NCI-H510A treated with DMSO at 0.1 percent for 48 hours (cell line): Measurements from ENCODE around the gene KLHL29.
"Not testable (repeated sequence)": the region's sequence is repeated elsewhere in the genome, so short reads cannot be mapped to it uniquely, and the experiment has no call there.

Experiments used
- DNase-seq: peaks from one replicate; lab custom pipeline; 2025; lab: John Stamatoyannopoulos, UW

Gene KLHL29

DNA sequence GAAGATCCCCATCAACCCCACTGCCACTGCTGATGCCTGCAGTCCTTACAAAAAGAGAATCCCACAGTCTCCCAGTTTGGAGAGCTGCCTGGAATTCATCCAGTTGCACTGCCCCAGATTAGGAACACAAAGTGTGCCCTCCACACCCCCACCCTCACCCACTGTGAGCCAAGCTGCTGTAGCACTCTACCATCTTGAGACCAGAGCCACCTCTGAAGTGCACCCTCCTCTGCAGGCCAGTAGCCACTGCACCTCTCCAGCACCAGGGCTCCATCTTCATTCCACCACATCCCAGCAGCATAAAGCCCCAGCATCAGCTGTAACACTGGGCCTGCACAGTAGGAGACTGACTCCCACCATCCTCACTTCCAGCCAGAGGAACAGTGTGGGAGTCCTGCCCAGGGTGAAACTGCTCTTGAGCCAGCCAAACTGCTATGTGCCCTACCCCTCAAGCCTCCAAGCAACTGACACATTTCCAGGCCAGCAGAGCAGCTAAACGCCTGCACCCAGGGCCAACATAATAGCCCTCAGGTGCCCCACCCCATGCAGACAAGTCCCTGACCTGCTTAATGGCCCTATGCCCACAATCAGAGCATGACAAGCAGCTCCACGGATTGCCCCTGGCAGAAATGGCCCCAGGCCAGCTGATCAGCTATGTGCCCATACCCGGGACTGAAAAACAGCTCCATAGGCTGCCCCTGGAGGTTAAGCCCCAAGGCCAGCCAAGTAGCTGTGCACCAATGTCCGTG lies 335.9 kb downstream of the KLHL29 start:
- DNase-seq = no peak

DNA sequence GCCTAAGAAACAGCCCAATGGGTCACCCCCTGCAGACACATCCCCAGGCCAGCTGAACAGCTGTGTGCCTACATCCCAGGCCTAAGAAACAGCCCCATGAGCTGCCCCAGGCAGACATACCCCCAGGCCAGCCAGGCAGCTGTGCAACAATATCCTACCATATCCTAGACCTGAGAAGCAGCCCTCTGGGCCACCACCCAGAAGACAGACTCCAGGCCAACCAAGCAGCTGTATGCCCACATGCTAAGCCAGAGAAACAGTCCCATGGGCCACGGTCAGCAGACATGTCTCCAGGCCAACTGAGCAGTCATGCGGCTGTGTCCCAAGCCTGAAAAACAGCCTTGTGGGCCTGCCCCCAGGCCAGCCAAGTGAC lies 336.5 kb downstream of the KLHL29 start:
- no peak for DNase-seq

DNA sequence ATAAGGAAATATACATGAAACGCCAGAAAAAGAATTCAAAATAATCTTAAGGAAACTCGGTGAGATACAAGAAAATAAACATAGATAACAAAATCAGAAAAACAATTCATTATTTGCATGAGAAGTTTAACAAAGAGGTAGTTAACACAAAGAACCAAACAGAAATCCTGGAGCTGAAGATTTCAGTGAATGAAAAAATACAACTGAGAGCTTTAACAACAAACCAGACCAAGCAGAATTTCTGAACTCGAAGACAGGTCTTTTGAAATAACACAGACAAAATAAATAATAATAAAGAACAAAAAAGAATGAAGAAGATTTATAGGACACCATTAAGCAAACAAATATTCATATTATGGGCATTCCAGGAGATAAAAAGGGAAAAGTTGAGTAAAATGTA lies 337.3 kb downstream of the KLHL29 start:
- no peak for DNase-seq

DNA sequence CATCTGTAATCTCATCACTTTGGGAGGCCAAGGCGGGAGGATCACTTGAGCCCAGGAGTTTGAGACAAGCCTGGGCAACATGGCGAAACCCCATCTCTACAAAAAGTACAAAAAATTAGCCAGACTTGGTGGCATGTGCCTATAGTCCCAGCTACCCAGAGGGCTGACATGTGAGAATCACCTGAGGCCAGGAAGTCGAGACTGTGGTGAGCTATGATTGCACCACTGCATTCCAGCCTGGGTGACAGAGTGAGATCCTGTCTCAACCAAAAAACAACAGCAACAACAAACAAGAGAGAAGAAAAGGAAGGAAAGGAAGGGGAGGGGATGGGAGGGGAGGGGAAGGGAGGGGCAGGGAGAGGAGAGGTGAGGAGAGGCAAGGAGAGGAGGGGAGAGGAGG lies 338.1 kb downstream of the KLHL29 start:
- DNase-seq = not testable (repeated sequence)

DNA sequence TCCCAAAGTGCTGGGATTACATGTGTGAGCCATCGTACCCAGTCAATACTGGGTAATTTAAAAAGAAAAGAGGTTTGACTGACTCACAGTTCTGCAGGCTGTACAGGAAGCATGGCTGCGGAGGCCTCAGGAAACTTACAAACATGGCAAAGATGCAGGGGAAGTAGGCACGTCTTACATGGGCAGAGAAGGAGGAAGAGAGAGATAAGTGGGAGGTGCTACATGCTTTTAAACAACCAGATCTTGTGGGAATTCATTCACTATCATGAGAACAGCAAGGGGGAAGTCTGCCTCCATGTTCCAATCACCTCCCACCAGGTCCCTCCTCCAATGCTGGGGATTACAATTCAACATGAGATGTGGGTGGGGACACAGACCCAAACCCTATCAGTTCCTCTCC lies 349.4 kb downstream of the KLHL29 start:
- DNase-seq = no peak

DNA sequence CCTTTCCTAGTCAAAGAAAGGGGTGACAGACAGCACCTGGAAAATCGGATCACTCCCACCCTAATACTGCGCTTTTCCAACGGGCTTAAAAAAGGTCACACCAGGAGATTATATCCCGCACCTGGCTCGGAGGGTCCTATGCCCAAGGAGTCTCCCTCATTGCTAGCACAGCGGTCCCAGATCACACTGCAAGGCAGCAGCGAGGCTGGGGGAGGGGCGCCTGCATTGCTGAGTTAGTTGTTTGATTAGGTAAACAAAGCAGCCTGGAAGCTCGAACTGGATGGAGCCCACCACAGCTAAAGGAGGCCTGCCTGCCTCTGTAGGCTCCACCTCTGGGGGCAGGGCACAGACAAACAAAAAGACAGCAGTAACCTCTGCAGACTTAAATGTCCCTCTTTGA lies 351.8 kb downstream of the KLHL29 start:
- not testable (repeated sequence) for DNase-seq

DNA sequence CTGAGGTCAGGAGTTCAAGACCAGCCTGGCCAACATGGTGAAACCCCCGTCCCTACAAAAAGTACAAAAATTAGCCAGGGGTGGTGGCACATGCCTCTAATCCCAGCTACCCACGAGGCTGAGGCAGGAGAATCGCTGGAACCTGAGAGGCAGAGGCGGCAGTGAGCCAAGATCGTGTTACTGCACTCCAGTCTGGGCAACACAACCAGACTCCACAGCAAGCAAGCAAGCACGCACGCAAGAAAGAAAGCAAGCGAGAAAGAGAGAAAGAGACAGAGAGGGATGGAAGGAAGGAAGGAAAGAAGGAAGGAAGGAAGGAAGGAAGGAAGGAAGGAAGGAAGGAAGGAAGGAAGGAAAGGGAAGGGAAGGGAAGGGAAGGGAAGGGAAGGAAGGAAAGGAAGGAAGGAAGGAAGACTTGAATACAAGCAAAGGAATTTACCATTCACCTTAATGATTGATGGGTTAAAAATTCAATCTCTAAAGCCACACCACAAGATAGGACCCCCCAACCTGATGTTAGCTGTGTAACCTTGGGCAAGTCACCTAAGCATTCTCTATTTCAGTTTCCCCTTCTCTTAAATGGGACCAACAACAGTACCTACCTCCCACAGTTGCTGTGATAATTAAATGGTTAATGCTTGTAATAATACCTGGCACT lies 360.2 kb downstream of the KLHL29 start:
- no peak for DNase-seq

DNA sequence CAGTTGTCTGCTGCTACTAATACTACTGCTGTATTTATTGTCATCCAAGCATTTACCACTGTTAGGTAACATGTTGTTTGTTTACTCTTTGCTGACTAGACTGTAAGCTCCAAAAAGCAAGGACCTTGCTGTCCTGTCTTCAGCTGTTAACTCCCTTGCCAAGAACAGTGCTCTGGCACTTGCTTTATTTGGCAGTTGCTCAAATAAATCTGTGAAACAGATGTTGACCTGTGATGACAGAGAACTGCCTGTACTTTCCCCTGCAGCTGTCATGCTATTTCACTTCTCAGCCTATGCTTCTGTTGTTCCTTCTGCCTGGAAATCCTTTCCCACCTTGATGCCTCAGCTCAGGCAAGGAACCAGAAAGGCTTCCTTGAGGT lies 360.7 kb downstream of the KLHL29 start:
- no peak for DNase-seq

DNA sequence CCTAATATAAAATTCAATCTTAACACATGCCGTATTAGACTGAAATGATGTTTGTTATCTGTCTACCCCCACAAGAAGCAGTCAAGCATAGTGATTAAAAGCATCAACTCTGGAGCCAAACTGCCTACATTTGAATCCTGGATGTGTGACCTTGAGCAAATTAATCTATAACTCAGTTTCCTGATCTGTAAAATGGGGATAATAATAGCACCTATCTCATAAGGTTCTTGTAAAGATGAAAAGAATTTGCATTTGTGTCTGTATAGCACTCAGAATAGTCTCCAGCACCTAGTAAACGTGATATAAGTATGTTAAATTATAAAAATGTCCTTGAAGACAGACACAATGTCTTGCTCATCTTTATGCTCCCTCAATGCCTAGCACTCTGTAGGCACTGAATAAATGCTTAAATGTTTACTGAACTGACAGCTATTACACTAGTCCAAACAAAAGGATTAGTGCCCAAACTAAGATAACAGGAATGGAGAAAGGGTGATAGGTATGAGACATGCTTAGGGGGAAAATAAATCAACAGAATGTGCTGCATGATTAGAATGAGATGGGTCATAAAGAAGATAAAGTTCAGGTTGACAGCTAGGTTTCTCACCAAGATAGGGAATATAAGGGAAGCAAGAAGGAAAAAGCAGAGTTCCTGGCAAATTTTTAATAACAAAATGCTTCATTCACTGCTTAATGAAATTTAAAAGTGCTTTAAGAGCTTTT lies 361.3 kb downstream of the KLHL29 start:
- DNase-seq = no peak

DNA sequence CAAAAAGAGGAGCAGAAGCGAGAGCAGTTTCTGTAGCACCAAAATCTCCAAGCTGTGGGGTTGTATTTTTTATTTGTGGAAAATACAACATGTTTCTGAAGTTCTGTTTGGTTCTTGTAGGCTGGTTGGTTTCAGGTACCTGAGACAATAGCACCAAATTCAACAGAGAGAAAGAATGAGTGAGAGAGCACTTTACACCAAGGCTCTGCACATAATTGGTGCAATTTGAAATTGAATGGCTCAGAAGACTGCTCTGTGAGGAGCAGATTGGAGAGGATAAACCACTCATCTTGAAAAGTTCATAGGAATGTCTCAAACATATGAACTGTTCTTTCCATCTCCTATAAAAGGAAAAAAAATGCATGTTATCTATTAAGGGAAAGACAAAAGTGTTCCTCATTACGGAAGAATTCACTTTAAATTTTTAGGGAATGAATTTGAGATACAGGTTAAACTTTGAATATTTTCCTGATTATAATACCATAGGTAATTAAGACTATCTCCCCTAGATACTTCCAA lies 366.8 kb downstream of the KLHL29 start:
- DNase-seq = no peak

DNA sequence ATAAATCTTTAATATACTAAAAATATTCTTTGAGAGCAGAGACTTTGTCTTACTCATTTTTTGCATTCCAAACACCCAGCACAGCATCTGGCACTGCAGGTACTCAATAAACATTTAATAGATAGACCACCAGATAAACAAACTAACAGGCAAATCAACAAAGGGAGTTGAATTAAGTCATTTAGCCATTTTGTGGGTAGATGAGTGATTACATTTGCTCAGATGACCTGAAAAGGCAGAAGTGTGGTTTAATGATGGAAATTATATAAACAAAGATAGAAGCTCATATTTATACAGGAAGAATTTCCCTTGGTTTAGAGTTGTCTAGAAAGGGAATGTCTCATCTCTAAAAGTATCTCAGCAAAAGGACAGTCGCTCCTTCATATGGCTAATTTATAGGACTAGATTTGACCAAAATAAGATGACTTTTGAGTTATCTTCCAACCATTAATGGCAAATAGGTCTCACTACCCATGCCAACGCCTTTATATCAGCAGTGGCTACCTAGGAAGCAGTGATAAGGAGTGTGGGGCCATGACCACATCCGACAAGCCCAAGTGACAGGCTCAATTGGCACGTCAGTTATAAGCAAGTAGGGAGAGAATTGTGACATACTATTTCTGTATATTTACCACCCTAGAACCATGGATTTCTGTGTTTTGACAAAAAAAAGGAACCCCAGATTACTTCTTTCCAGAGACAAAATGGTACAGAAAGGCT lies 368.5 kb downstream of the KLHL29 start:
- no peak for DNase-seq

DNA sequence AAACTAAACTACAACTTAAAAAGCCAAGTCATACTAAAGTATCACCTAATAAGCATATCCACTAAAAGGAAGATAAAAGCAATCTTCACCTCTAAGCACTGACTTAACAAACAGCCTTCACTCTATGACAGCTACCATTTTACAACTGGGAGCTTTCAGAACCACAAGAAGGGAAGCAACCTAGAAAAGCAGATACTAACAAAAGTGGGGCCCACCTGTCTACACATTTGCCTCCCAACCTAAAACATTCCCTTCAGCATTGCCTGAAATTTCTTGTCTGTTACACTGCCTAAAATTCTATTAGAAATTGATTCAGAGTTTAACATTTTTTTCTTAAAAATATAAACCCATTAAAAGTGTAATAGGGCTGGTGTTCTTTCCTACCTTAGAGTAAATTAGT lies 370.0 kb downstream of the KLHL29 start:
- no peak for DNase-seq

DNA sequence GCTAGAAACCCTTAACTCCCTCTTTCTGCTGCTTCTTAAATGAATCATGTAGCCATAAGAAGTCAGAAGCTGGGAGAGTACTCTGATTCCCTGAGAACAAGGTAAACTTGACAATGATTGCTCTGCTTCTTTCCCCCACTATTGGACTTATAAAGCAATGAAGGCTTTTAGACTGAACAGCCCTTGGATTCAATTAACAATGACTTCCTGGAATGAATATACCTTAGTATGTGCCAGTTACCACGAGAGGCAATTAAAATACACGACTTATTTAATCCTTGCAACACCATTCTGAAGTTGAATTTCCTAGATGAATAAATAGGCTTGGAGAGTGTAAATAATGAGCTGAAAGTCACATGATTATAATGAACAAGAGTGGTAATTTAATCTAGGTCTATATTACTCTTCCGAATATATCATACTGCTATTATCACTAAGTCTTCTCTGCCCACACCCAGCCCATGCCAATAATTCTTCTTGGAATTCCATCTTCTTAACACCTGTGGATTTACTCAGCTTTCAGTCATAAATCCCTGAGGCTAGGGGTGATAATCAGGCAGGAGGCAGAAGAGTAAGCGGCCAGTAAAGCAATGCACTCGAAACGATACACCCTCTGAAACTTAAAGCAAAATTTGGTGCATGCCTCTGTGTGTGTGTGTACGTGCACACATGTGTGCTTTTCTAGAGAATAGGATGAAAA lies 371.8 kb downstream of the KLHL29 start:
- peak; percentile 37 for DNase-seq

DNA sequence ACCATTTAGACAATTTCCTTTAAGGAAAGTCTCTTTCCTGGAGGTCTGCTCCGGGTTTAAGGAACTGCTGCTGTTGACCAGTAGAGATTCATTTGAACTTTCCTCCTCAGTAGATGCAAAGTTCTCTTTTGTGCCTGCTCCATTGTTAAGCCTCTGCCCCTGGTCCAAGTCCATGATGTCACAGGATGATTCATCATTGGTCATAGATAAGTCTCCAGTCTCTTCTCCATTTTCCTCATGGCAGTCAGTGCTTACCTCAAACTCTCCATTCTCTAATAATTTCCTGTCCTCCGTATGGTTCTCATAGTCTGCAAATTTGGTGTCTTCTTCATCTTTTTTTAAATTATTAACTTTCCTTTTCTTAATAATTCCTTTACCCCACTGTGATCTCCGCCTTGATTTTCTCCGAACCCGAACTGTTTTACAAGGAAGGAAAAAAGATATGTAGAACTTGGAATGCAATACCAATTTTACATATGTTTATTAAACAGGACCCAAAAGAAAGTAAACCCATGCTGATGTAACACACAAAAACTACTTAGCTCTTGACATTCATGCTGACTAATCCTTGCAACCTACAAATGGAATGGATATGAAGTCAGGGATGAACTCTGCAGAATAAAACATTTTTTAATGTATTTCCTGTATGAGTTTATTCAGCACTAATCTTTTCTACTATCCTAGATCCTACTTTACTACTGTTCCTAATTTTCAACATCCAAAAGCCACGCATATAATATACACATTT lies 372.9 kb downstream of the KLHL29 start:
- DNase-seq = no peak
